ENCODE data around the gene NDUFB6. TPM values are rescaled to one million over a fixed set of nuclear protein-coding genes. Genes with fewer than 3 reads are reported as not detected.

The NDUFB6 gene
- total RNA-seq, 1 experiment from 2014 or later, result 56.0 TPM

DNA sequence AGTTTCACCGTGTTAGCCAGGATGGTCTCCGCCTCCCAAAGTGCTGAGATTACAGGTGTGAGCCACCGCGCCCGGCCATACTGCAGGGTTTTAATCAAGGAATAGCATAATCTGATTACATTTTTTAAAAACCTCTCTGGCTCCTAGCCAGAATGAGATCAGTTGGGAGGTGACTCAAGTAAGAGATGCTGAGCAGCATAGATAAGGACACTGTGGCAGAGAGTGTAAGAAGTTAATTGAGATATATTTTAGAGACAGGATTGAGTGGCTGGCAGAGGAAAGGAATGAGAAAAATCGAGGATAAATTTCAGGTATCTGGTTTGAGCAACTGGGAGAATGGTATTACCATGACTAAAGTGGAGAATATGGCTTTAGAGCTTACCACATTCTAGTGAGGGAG, 39.6 kb downstream of the NDUFB6 start:
- Mint-ChIP-seq H3K27ac (no peak overlapping the region), H3K9me3 (peaks cover 14% of the 10 kb centered on the region)
- no peak for ATAC-seq

DNA sequence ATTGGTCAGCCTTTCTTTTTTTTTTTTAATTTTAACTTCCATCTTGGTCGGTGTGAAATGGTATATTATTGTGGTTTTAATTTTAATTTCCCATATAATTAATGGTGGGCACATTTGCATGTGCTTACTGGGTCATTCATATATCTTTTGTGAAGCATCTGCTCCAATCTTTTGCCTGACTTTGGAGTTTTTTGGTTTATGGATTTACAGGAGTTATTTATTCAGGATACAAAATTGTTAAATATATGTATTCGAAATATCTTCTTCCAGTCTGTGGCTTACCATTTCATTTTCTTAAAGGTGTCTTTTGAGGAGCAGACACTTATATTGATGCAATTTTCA, 46.3 kb downstream of the NDUFB6 start:
- Mint-ChIP-seq H3K4me3 (peak overlapping the region; percentile 82), H3K9me3 (peaks cover 29% of the 10 kb centered on the region), H3K36me3 (peaks cover 29% of the 10 kb centered on the region), H3K27ac (peak overlapping the region; percentile 97; the same call in 1 of the 2 replicates), H3K27me3 (ENCODE audit: low read depth) (no peaks in the 10 kb centered on the region), H3K4me1 (peaks cover 14% of the 10 kb centered on the region)
- no peak for DNase-seq (ENCODE audit: low spot score)
- CTCF ChIA-PET, result interaction anchor here (0.6 to 3.9 kb wide), 36 partner anchors 9 to 825 kb away, joined by 3 to 94 read pairs (median 4); partner anchors contain the start of genes ACO1, SMIM27 and TOPORS
- ATAC-seq, result no peak
- POLR2A ChIA-PET, result interaction anchor here (0.6 to 4.2 kb wide), 6 partner anchors 10 to 142 kb away, joined by 3 to 36 read pairs (median 4); partner anchors contain the start of genes ACO1, SMIM27 and TOPORS
- TF ChIP-seq, protein P1, sequence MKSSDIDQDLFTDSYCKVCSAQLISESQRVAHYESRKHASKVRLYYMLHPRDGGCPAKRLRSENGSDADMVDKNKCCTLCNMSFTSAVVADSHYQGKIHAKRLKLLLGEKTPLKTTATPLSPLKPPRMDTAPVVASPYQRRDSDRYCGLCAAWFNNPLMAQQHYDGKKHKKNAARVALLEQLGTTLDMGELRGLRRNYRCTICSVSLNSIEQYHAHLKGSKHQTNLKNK (CRISPR knock-in tag; IDR thresholded peaks at IDR 0.05), result no peak
- TF ChIP-seq, protein P2, sequence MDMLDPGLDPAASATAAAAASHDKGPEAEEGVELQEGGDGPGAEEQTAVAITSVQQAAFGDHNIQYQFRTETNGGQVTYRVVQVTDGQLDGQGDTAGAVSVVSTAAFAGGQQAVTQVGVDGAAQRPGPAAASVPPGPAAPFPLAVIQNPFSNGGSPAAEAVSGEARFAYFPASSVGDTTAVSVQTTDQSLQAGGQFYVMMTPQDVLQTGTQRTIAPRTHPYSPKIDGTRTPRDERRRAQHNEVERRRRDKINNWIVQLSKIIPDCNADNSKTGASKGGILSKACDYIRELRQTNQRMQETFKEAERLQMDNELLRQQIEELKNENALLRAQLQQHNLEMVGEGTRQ (CRISPR knock-in tag; IDR thresholded peaks at IDR 0.05), result no peak
- no peak for TF ChIP-seq SP1 (CRISPR knock-in tag; conservative IDR thresholded peaks at IDR 0.05)
- no peak for TF ChIP-seq ZNF317 (CRISPR knock-in tag; IDR thresholded peaks at IDR 0.05; ENCODE audit: borderline replicate concordance, low read depth)
- TF ChIP-seq, protein P3, sequence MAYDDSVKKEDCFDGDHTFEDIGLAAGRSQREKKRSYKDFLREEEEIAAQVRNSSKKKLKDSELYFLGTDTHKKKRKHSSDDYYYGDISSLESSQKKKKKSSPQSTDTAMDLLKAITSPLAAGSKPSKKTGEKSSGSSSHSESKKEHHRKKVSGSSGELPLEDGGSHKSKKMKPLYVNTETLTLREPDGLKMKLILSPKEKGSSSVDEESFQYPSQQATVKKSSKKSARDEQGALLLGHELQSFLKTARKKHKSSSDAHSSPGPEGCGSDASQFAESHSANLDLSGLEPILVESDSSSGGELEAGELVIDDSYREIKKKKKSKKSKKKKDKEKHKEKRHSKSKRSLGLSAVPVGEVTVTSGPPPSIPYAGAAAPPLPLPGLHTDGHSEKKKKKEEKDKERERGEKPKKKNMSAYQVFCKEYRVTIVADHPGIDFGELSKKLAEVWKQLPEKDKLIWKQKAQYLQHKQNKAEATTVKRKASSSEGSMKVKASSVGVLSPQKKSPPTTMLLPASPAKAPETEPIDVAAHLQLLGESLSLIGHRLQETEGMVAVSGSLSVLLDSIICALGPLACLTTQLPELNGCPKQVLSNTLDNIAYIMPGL (CRISPR knock-in tag; IDR thresholded peaks at IDR 0.05), result no peak
- TF ChIP-seq, protein P4, sequence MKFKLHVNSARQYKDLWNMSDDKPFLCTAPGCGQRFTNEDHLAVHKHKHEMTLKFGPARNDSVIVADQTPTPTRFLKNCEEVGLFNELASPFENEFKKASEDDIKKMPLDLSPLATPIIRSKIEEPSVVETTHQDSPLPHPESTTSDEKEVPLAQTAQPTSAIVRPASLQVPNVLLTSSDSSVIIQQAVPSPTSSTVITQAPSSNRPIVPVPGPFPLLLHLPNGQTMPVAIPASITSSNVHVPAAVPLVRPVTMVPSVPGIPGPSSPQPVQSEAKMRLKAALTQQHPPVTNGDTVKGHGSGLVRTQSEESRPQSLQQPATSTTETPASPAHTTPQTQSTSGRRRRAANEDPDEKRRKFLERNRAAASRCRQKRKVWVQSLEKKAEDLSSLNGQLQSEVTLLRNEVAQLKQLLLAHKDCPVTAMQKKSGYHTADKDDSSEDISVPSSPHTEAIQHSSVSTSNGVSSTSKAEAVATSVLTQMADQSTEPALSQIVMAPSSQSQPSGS (CRISPR knock-in tag; IDR thresholded peaks at IDR 0.05; ENCODE audit: borderline replicate concordance, low read depth), result no peak
- TF ChIP-seq TEAD1 (CRISPR knock-in tag; IDR thresholded peaks at IDR 0.05), result no peak
- no peak for TF ChIP-seq ESRRA (CRISPR knock-in tag; IDR thresholded peaks at IDR 0.05; ENCODE audit: borderline replicate concordance)

More for the DNA sequence above, 39.6 kb downstream of the NDUFB6 start:
- CTCF ChIA-PET, result no interaction called here
- TF ChIP-seq, protein P5, sequence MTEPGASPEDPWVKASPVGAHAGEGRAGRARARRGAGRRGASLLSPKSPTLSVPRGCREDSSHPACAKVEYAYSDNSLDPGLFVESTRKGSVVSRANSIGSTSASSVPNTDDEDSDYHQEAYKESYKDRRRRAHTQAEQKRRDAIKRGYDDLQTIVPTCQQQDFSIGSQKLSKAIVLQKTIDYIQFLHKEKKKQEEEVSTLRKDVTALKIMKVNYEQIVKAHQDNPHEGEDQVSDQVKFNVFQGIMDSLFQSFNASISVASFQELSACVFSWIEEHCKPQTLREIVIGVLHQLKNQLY (CRISPR knock-in tag; IDR thresholded peaks at IDR 0.05), result no peak
- TF ChIP-seq ETV6 (CRISPR knock-in tag; IDR thresholded peaks at IDR 0.05) (no peak), ZNF671 (CRISPR knock-in tag; IDR thresholded peaks at IDR 0.05) (no peak), JUN (CRISPR knock-in tag; IDR thresholded peaks at IDR 0.05) (no peak), NFYB (CRISPR knock-in tag; conservative IDR thresholded peaks at IDR 0.05; ENCODE audit: low read depth) (no peak), SOX15 (CRISPR knock-in tag; IDR thresholded peaks at IDR 0.05) (no peak), PRRX2 (CRISPR knock-in tag; IDR thresholded peaks at IDR 0.05) (no peak), ZNF416 (CRISPR knock-in tag; IDR thresholded peaks at IDR 0.05) (no peak)
- TF ChIP-seq, protein P6, sequence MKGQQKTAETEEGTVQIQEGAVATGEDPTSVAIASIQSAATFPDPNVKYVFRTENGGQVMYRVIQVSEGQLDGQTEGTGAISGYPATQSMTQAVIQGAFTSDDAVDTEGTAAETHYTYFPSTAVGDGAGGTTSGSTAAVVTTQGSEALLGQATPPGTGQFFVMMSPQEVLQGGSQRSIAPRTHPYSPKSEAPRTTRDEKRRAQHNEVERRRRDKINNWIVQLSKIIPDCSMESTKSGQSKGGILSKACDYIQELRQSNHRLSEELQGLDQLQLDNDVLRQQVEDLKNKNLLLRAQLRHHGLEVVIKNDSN (CRISPR knock-in tag; IDR thresholded peaks at IDR 0.05), result no peak
- TF ChIP-seq, protein P7, sequence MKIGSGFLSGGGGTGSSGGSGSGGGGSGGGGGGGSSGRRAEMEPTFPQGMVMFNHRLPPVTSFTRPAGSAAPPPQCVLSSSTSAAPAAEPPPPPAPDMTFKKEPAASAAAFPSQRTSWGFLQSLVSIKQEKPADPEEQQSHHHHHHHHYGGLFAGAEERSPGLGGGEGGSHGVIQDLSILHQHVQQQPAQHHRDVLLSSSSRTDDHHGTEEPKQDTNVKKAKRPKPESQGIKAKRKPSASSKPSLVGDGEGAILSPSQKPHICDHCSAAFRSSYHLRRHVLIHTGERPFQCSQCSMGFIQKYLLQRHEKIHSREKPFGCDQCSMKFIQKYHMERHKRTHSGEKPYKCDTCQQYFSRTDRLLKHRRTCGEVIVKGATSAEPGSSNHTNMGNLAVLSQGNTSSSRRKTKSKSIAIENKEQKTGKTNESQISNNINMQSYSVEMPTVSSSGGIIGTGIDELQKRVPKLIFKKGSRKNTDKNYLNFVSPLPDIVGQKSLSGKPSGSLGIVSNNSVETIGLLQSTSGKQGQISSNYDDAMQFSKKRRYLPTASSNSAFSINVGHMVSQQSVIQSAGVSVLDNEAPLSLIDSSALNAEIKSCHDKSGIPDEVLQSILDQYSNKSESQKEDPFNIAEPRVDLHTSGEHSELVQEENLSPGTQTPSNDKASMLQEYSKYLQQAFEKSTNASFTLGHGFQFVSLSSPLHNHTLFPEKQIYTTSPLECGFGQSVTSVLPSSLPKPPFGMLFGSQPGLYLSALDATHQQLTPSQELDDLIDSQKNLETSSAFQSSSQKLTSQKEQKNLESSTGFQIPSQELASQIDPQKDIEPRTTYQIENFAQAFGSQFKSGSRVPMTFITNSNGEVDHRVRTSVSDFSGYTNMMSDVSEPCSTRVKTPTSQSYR (CRISPR knock-in tag; IDR thresholded peaks at IDR 0.05), result no peak
- TF ChIP-seq, protein P8, sequence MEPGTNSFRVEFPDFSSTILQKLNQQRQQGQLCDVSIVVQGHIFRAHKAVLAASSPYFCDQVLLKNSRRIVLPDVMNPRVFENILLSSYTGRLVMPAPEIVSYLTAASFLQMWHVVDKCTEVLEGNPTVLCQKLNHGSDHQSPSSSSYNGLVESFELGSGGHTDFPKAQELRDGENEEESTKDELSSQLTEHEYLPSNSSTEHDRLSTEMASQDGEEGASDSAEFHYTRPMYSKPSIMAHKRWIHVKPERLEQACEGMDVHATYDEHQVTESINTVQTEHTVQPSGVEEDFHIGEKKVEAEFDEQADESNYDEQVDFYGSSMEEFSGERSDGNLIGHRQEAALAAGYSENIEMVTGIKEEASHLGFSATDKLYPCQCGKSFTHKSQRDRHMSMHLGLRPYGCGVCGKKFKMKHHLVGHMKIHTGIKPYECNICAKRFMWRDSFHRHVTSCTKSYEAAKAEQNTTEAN (CRISPR knock-in tag; IDR thresholded peaks at IDR 0.05), result no peak
- TF ChIP-seq, protein P9, sequence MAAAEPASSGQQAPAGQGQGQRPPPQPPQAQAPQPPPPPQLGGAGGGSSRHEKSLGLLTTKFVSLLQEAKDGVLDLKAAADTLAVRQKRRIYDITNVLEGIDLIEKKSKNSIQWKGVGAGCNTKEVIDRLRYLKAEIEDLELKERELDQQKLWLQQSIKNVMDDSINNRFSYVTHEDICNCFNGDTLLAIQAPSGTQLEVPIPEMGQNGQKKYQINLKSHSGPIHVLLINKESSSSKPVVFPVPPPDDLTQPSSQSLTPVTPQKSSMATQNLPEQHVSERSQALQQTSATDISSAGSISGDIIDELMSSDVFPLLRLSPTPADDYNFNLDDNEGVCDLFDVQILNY (CRISPR knock-in tag; IDR thresholded peaks at IDR 0.05), result no peak
- TF ChIP-seq, protein P10, sequence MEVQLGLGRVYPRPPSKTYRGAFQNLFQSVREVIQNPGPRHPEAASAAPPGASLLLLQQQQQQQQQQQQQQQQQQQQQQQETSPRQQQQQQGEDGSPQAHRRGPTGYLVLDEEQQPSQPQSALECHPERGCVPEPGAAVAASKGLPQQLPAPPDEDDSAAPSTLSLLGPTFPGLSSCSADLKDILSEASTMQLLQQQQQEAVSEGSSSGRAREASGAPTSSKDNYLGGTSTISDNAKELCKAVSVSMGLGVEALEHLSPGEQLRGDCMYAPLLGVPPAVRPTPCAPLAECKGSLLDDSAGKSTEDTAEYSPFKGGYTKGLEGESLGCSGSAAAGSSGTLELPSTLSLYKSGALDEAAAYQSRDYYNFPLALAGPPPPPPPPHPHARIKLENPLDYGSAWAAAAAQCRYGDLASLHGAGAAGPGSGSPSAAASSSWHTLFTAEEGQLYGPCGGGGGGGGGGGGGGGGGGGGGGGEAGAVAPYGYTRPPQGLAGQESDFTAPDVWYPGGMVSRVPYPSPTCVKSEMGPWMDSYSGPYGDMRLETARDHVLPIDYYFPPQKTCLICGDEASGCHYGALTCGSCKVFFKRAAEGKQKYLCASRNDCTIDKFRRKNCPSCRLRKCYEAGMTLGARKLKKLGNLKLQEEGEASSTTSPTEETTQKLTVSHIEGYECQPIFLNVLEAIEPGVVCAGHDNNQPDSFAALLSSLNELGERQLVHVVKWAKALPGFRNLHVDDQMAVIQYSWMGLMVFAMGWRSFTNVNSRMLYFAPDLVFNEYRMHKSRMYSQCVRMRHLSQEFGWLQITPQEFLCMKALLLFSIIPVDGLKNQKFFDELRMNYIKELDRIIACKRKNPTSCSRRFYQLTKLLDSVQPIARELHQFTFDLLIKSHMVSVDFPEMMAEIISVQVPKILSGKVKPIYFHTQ (CRISPR knock-in tag; IDR thresholded peaks at IDR 0.05), result no peak
- Mint-ChIP-seq H3K4me3 (no peak overlapping the region), H3K27me3 (ENCODE audit: low read depth) (no peaks in the 10 kb centered on the region), H3K36me3 (peaks cover 5% of the 10 kb centered on the region; the same call in 1 of the 2 replicates), H3K4me1 (no peaks in the 10 kb centered on the region)
- POLR2A ChIA-PET, result interaction anchor here (1.0 kb wide), 1 partner anchor 154 kb away, joined by 3 read pairs; no protein-coding TSS in a partner anchor
- no peak for DNase-seq (ENCODE audit: low spot score)

Measured in WTC11 (cell line).